CD14-positive monocyte (primary cell): Measurements from ENCODE around the gene SAFB2. TPM values are rescaled to one million over a fixed set of nuclear protein-coding genes. Genes with fewer than 3 reads are reported as not detected.

ENCODE experiments used
- DNase-seq, 3 donors: peaks; one replicate each; pipeline ENCODE4 v3.0.0-alpha.2; 2011 to 2022
- H2AFZ ChIP-seq: 2 replicates; pipeline ENCODE4 v1.6.0; 2012; ENCODE audit warnings: mild to moderate bottlenecking, low read depth, low read length, inconsistent platforms; ENCODE audit not compliant: insufficient read depth, poor library complexity, severe bottlenecking
- H3K27ac ChIP-seq, 2 donors: 1 replicate in 1 of 2; 2 replicates in 1 of 2; pipeline ENCODE4 v1.5.1; 2012 to 2013; ENCODE audit warnings: low read length in 2 of 2, control low read depth in 1 of 2, inconsistent platforms in 1 of 2, low read depth in 1 of 2, mild to moderate bottlenecking in 1 of 2
- H3K27me3 ChIP-seq, 2 donors: one replicate each; pipeline versions ENCODE4 v1.6.0 to v1.6.1; 2011 to 2013; ENCODE audit warnings: low read length in 2 of 2; ENCODE audit not compliant: control insufficient read depth in 2 of 2, insufficient read depth in 2 of 2
- H3K36me3 ChIP-seq, 2 donors: replicated peaks in 1 of 2; 1 replicate in 1 of 2; 2 replicates in 1 of 2; pipeline versions ENCODE4 v1.5.1 to v1.6.1; 2012 to 2013; ENCODE audit warnings: low read length in 2 of 2, control low read depth in 1 of 2, inconsistent platforms in 1 of 2, mild to moderate bottlenecking in 1 of 2; ENCODE audit not compliant: insufficient read depth in 2 of 2, control insufficient read depth in 1 of 2
- H3K4me1 ChIP-seq, 2 donors: 1 replicate in 1 of 2; 2 replicates in 1 of 2; pipeline versions ENCODE4 v1.5.1 to v1.6.1; 2012 to 2013; ENCODE audit warnings: low read length in 2 of 2, control low read depth in 1 of 2, inconsistent platforms in 1 of 2, mild to moderate bottlenecking in 1 of 2, moderate library complexity in 1 of 2; ENCODE audit not compliant: insufficient read depth in 2 of 2, control insufficient read depth in 1 of 2
- H3K4me2 ChIP-seq: replicated peaks from 2 replicates; pipeline ENCODE3; 2012; ENCODE audit warnings: low read length, moderate library complexity, mild to moderate bottlenecking; ENCODE audit not compliant: poor library complexity, severe bottlenecking; ENCODE audit errors: extremely low read depth
- H3K4me3 ChIP-seq, 3 experiments: fragments of 200-600 bp in 1 of 3; sonication (generic) in 1 of 3; replicated peaks in 1 of 3; 1 replicate in 2 of 3; 2 replicates in 1 of 3; pipeline ENCODE4 v1.5.1; 2011 to 2013; ENCODE audit warnings: low read length in 3 of 3, mild to moderate bottlenecking in 3 of 3, control low read depth in 2 of 3, low read depth in 2 of 3, inconsistent platforms in 1 of 3, moderate library complexity in 1 of 3
- H3K79me2 ChIP-seq: 2 replicates; pipeline ENCODE4 v1.6.0; 2012; ENCODE audit warnings: mild to moderate bottlenecking, control low read depth, inconsistent platforms, low read length, moderate library complexity; ENCODE audit not compliant: insufficient read depth
- H3K9ac ChIP-seq: 2 replicates; pipeline ENCODE4 v1.6.0; 2017; ENCODE audit warnings: low read length, mild to moderate bottlenecking; ENCODE audit not compliant: insufficient read depth, poor library complexity, severe bottlenecking
- H3K9me3 ChIP-seq, 2 donors: replicated peaks in 1 of 2; 1 replicate in 1 of 2; 2 replicates in 1 of 2; pipeline versions ENCODE4 v1.5.1 to v1.6.1; 2012 to 2013; ENCODE audit warnings: low read length in 2 of 2, control low read depth in 1 of 2; ENCODE audit not compliant: control insufficient read depth in 1 of 2, insufficient read depth in 1 of 2
- H4K20me1 ChIP-seq: 2 replicates; pipeline ENCODE4 v1.6.0; 2012; ENCODE audit warnings: mild to moderate bottlenecking, low read length, control low read depth, moderate library complexity; ENCODE audit not compliant: insufficient read depth
- H3K27ac Mint-ChIP-seq, 7 donors: one replicate each; pipeline ENCODE4 v1.8.0; 2020; ENCODE audit warnings: mild to moderate bottlenecking in 7 of 7, mixed read lengths in 7 of 7, moderate library complexity in 6 of 7, inconsistent platforms in 2 of 7
- H3K27me3 Mint-ChIP-seq, 3 donors: one replicate each; pipeline ENCODE4 v1.8.0; 2021 to 2022; ENCODE audit warnings: low read depth in 3 of 3, mild to moderate bottlenecking in 3 of 3, mixed read lengths in 3 of 3, moderate library complexity in 3 of 3, inconsistent platforms in 1 of 3
- H3K36me3 Mint-ChIP-seq, 2 donors: one replicate each; pipeline ENCODE4 v1.8.0; 2020; ENCODE audit warnings: mixed read lengths in 2 of 2, inconsistent platforms in 1 of 2, mild to moderate bottlenecking in 1 of 2
- H3K4me1 Mint-ChIP-seq: one replicate; pipeline ENCODE4 v1.8.0; 2020; ENCODE audit warnings: mild to moderate bottlenecking, mixed read lengths
- H3K4me3 Mint-ChIP-seq, 2 donors: one replicate each; pipeline ENCODE4 v1.8.0; 2020; ENCODE audit warnings: mild to moderate bottlenecking in 2 of 2, mixed read lengths in 2 of 2, moderate library complexity in 1 of 2
- H3K9me3 Mint-ChIP-seq, 7 donors: one replicate each; pipeline ENCODE4 v1.8.0; 2020 to 2022; ENCODE audit warnings: mixed read lengths in 7 of 7, mild to moderate bottlenecking in 6 of 7, moderate library complexity in 6 of 7, inconsistent platforms in 2 of 7
- WGBS: methylation state at CpG from one replicate; pipeline ENCODE4 v1.1.5; 2013; ENCODE audit warnings: missing lambda C conversion rate; ENCODE audit not compliant: insufficient coverage; 5-methylcytosine and 5-hydroxymethylcytosine counted together
- intact Hi-C, 2 donors: fragments of 100-400 bp; cut with micrococcal nuclease; formaldehyde crosslinking; loops; one replicate each; pipeline versions ENCODE4 v1.15.0 to v1.15.1; 2023
- polyA plus RNA-seq, 3 donors: library from polyadenylated mRNA; depleted of rRNA in 1 of 3; unstranded in 2 of 3; stranded (reverse) in 1 of 3; fragments of 300-500 nt in 2 of 3; fragments of >200 nt in 1 of 3; fragmentation: Illumina TruSeq in 2 of 3; gene quantifications; 1 replicate in 2 of 3; 2 replicates in 1 of 3; pipeline ENCODE4 v1.2.3, GENCODE V29; 2012 to 2021
- TF ChIP-seq, protein P1 (sequence below): fragments of 200-600 bp; IDR thresholded peaks from one replicate; pipeline ENCODE4 v1.8.0; 2022; ENCODE audit warnings: antibody characterized with exemption, mild to moderate bottlenecking

The SAFB2 gene
- polyA plus RNA-seq, 3 donors = 7.5 to 53.4 (median 14.7) TPM

- no peaks in the 10 kb centered on the region for H3K9me3 Mint-ChIP-seq
- no peak overlapping the region for H3K27ac ChIP-seq
- no peaks in the 10 kb centered on the region for H3K9me3 ChIP-seq
- H2AFZ ChIP-seq = no peak overlapping the region
- H3K4me3 ChIP-seq = no peak overlapping the region
- no peak overlapping the region for H3K4me2 ChIP-seq
- H3K27ac Mint-ChIP-seq = no peak overlapping the region
- no peaks in the 10 kb centered on the region for H4K20me1 ChIP-seq
- no peaks in the 10 kb centered on the region for H3K4me1 ChIP-seq
- DNase-seq = no peak
- H3K9ac ChIP-seq = no peak overlapping the region
- no peaks in the 10 kb centered on the region for H3K79me2 ChIP-seq
- peaks cover 4% of the 10 kb centered on the region for H3K4me1 Mint-ChIP-seq
- TF ChIP-seq, protein P1, sequence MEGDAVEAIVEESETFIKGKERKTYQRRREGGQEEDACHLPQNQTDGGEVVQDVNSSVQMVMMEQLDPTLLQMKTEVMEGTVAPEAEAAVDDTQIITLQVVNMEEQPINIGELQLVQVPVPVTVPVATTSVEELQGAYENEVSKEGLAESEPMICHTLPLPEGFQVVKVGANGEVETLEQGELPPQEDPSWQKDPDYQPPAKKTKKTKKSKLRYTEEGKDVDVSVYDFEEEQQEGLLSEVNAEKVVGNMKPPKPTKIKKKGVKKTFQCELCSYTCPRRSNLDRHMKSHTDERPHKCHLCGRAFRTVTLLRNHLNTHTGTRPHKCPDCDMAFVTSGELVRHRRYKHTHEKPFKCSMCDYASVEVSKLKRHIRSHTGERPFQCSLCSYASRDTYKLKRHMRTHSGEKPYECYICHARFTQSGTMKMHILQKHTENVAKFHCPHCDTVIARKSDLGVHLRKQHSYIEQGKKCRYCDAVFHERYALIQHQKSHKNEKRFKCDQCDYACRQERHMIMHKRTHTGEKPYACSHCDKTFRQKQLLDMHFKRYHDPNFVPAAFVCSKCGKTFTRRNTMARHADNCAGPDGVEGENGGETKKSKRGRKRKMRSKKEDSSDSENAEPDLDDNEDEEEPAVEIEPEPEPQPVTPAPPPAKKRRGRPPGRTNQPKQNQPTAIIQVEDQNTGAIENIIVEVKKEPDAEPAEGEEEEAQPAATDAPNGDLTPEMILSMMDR = no peak
- H3K4me3 Mint-ChIP-seq = peak overlapping the region in 1 of 2 donors; percentile 2
- H3K27me3 ChIP-seq = no peaks in the 10 kb centered on the region
- no peaks in the 10 kb centered on the region for H3K36me3 ChIP-seq
- 37% methylated on average over 5 of the region's 8 CpGs for WGBS
- intact Hi-C loops = no loop called here
- H3K27me3 Mint-ChIP-seq = peaks cover 4 to 26% (median 8%) of the 10 kb centered on the region in 3 donors
- H3K36me3 Mint-ChIP-seq = no peaks in the 10 kb centered on the region
Measured at GRCh38 chr19:5547881-5548280, 74.7 kb downstream of the SAFB2 start.

GRCh38 chr19:5545984-5546383 lies 76.6 kb downstream of the SAFB2 start:
- intact Hi-C loops = no loop called here
- Mint-ChIP-seq H3K36me3 (no peaks in the 10 kb centered on the region), H3K27me3 (peaks cover 4 to 28% (median 13%) of the 10 kb centered on the region in 3 donors), H3K9me3 (peaks cover 0 to 5% (median 0%) of the 10 kb centered on the region in 7 donors), H3K4me1 (peaks cover 1% of the 10 kb centered on the region), H3K4me3 (no peak overlapping the region), H3K27ac (no peak overlapping the region)
- no peak overlapping the region for H3K9ac ChIP-seq
- H3K36me3 ChIP-seq = no peaks in the 10 kb centered on the region
- DNase-seq = no peak
- H4K20me1 ChIP-seq = no peaks in the 10 kb centered on the region
- H3K4me3 ChIP-seq = no peak overlapping the region
- WGBS = 86% methylated on average over 2 of the region's 4 CpGs
- no peaks in the 10 kb centered on the region for H3K9me3 ChIP-seq
- no peak overlapping the region for H3K27ac ChIP-seq
- H3K27me3 ChIP-seq = no peaks in the 10 kb centered on the region
- no peak overlapping the region for H2AFZ ChIP-seq
- no peaks in the 10 kb centered on the region for H3K79me2 ChIP-seq
- H3K4me2 ChIP-seq = no peak overlapping the region
- H3K4me1 ChIP-seq = no peaks in the 10 kb centered on the region
- TF ChIP-seq, protein P1 = no peak
